ENCODE results near the gene DGKZ. TPM values are rescaled to one million over a fixed set of nuclear protein-coding genes. Genes with fewer than 3 reads are reported as not detected.

The DGKZ gene
- total and polyA plus RNA-seq, 10 donors, result 44.2 to 136 (median 97.9) TPM

DNA sequence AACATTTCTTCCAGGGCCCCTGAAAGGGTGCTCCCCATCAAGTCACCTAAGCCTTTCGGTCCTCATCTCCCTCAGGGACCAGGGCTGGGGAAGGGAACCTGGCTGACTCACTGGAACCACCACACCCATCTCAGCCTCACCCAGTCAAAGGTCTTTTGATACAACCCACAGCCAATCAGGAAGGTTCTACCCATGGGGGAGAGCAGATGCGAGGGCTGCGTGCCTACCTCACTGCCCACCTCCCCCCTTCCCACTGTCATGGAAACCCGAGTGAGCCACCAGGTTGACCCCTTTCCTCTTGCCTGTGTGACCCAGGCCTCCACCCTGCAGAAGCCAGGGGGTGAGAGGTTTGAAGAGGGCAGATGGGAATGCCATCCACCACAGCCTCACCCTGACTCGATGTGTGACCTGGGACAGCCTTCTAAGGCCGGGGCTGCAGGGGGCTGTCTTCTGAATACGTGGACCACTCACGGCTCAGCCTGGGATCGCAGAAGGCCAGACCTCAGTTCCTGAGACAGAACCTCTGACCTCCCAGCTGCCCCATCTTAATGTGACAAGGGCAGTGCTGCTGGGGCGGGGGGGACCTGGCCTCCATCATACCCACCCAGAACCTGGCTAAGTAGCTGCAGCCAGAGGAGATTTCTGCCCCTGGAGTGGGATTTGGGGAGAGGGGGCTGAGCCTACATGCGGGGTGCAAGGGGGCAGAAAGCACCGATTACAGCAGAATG lies 36.9 kb downstream of the DGKZ start:
- Histone ChIP-seq H3K36me3 (peaks cover 0 to 9% (median 0%) of the 10 kb centered on the region in 6 donors), H3K4me1 (peaks cover 7 to 80% (median 43%) of the 10 kb centered on the region in 6 donors), H3K4me3 (no peak overlapping the region), H3K27ac (peak overlapping the region in 3 of 8 donors; percentile 11 to 83 (median 16)), H3K9me3 (no peaks in the 10 kb centered on the region), H3K27me3 (replicated peaks in 1 of 7) (peaks cover 0 to 85% (median 35%) of the 10 kb centered on the region in 7 donors)
- TF ChIP-seq POLR2A (IDR thresholded peaks at IDR 0.05) (no peak), POLR2AphosphoS5 (IDR thresholded peaks at IDR 0.05) (no peak)
- TF ChIP-seq, protein P1, sequence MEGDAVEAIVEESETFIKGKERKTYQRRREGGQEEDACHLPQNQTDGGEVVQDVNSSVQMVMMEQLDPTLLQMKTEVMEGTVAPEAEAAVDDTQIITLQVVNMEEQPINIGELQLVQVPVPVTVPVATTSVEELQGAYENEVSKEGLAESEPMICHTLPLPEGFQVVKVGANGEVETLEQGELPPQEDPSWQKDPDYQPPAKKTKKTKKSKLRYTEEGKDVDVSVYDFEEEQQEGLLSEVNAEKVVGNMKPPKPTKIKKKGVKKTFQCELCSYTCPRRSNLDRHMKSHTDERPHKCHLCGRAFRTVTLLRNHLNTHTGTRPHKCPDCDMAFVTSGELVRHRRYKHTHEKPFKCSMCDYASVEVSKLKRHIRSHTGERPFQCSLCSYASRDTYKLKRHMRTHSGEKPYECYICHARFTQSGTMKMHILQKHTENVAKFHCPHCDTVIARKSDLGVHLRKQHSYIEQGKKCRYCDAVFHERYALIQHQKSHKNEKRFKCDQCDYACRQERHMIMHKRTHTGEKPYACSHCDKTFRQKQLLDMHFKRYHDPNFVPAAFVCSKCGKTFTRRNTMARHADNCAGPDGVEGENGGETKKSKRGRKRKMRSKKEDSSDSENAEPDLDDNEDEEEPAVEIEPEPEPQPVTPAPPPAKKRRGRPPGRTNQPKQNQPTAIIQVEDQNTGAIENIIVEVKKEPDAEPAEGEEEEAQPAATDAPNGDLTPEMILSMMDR (IDR thresholded peaks at IDR 0.05 in 8 of 11, conservative IDR thresholded peaks at IDR 0.05 in 3 of 11), result no peak
- intact Hi-C loops (cut with DNase I; ENCODE audit: low total_unique reads), result loop anchor here (10.0 kb wide), 1 partner anchor 211 kb away; the partner anchor contains the start of gene AMBRA1
- DNase-seq, result no peak
- WGBS, 5 donors, result 80 to 91% (median 85%) methylated on average over 11 to 12 of the region's 12 CpGs

DNA sequence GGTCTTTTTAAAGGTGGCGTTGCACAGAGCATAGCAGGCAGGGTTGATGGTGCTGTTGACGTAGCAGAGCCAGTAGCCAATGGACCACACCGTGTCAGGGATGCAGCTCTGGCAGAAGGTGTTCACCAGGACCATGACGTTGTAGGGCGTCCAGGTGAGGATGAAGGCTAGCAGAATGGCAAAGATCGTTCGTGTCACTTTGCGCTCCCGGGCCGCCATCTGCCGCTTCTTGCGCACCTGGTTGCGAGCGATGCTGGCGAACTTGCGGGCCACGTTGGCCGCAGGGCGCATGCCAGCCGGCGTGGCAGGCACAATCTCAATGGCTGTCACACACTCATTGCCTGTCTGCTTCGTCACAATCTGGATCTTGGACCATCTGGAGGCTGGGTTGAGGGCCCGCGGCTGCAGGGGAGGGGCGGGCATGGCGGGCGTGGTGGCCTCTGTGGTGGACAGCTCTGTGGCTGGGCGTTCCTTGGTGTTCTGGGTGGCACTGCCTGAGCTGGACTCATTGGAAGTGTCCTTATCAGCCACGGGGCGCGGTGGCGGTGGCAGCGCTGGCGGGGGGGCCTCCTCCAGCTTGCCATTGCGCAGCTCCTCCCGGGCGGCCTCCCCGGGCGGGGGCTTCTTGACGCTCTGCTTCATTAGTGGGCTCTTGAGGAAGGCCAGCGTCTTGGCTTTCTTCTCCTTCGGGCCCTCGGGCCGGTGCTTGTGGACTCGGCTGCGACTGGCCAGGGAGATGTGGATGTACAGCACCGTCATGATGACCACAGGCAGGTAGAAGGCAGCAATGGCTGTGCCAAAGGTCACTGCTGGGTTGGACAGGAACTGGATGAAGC lies 38.1 kb downstream of the DGKZ start:
- H3K27me3 ChIP-seq (replicated peaks in 1 of 7), result peaks cover 7 to 97% (median 47%) of the 10 kb centered on the region in 7 donors
- no peak overlapping the region for H3K4me3 ChIP-seq
- no peak overlapping the region for H3K27ac ChIP-seq
- peaks cover 20 to 80% (median 45%) of the 10 kb centered on the region in 6 donors for H3K4me1 ChIP-seq
- DNase-seq, result peak; percentile 75
- intact Hi-C loops (cut with DNase I; ENCODE audit: low total_unique reads), result loop anchor here (5.0 to 10.0 kb wide), 2 partner anchors 147 to 209 kb away; partner anchors contain the start of gene AMBRA1
- WGBS, 5 donors, result 93 to 95% (median 95%) methylated on average over 38 to 47 of the region's 47 CpGs
- TF ChIP-seq POLR2AphosphoS5 (IDR thresholded peaks at IDR 0.05), result peak in 1 of 3 donors; percentile 0
- no peak for TF ChIP-seq POLR2A (IDR thresholded peaks at IDR 0.05)
- TF ChIP-seq, protein P1 (IDR thresholded peaks at IDR 0.05 in 8 of 11, conservative IDR thresholded peaks at IDR 0.05 in 3 of 11), result no peak
- no peaks in the 10 kb centered on the region for H3K9me3 ChIP-seq
- H3K36me3 ChIP-seq, result peaks cover 0 to 9% (median 0%) of the 10 kb centered on the region in 6 donors

DNA sequence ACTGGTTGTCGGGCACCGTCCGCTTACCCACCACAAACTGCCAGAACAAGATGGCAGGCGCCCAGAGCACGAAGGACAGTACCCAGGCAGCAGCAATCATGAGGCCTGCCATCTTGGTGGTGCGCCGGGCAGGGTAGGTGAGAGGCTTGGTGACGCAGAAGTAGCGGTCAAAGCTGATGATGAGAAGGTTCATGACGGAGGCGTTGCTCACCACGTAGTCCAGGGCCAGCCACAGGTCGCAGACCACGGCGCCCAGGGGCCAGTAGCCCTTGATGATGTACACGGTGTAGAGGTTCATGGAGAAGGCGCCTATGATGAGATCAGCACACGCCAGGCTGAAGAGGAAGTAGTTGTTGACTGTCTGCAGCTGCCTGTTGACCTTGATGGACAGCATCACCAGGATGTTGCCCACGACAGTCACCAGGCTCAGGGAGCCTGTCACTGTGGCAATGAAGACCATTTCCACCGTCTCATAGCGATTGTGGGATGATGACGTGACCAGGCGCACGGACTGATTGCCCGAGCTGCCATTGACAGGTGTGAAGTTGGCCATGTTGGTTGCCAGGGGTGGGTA lies 38.8 kb downstream of the DGKZ start:
- Histone ChIP-seq H3K9me3 (no peaks in the 10 kb centered on the region), H3K4me1 (peaks cover 23 to 80% (median 47%) of the 10 kb centered on the region in 6 donors), H3K36me3 (peaks cover 0 to 9% (median 0%) of the 10 kb centered on the region in 6 donors), H3K4me3 (no peak overlapping the region), H3K27ac (no peak overlapping the region), H3K27me3 (replicated peaks in 1 of 7) (peaks cover 11 to 100% (median 55%) of the 10 kb centered on the region in 7 donors)
- intact Hi-C loops (cut with DNase I; ENCODE audit: low total_unique reads), result loop anchor here (5.0 to 10.0 kb wide), 2 partner anchors 146 to 209 kb away; partner anchors contain the start of gene AMBRA1
- no peak for DNase-seq
- TF ChIP-seq, protein P1 (IDR thresholded peaks at IDR 0.05 in 8 of 11, conservative IDR thresholded peaks at IDR 0.05 in 3 of 11), result no peak
- TF ChIP-seq POLR2AphosphoS5 (IDR thresholded peaks at IDR 0.05), result peak in 1 of 3 donors; percentile 12
- 78 to 92% (median 89%) methylated on average over 23 to 25 of the region's 25 CpGs for WGBS, 5 donors
